Measurements from ENCODE around the gene HES4. TPM values are rescaled to one million over a fixed set of nuclear protein-coding genes. Genes with fewer than 3 reads are reported as not detected.

Gene HES4, protein sequence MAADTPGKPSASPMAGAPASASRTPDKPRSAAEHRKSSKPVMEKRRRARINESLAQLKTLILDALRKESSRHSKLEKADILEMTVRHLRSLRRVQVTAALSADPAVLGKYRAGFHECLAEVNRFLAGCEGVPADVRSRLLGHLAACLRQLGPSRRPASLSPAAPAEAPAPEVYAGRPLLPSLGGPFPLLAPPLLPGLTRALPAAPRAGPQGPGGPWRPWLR
- 42.9 TPM for polyA plus RNA-seq (2013, experiment 1 of 2; ENCODE audit: insufficient read length)
- 34.4 TPM for polyA plus RNA-seq (2013, experiment 2 of 2; ENCODE audit: insufficient read length)

DNA sequence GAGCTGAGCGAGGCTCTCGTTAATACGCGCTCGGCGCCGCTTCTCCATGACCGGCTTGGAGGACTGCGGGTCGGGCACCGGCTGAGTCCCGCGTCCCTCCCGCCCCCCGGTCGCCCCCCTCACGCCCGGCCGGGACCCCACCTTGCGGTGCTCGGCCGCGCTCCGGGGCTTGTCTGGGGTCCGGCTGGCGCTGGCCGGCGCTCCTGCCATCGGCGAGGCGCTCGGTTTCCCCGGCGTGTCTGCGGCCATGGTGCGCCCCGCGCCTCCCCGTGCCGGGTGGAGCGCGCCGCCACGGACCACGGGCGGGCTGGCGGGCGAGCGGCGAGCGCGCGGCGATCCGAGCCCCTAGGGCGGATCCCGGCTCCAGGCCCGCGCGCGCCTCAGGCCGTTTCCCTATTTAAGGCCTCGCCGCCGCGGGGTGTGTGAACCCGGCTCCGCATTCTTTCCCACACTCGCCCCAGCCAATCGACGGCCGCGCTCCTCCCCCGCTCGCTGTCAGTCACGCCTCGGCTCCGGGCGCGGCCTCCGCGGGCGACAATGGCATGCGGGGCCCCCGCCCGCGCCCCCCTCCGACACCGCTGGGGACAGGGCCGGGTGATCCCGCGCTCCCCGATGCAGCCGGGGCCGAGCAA, at the start of gene HES4:
Gene HES4, minus strand, starts transcription at position 373 of the 632 bp plus-strand sequence. Its CDS starts 124 bp downstream, at position 249.
- peak; percentile 96 for DNase-seq

DNA sequence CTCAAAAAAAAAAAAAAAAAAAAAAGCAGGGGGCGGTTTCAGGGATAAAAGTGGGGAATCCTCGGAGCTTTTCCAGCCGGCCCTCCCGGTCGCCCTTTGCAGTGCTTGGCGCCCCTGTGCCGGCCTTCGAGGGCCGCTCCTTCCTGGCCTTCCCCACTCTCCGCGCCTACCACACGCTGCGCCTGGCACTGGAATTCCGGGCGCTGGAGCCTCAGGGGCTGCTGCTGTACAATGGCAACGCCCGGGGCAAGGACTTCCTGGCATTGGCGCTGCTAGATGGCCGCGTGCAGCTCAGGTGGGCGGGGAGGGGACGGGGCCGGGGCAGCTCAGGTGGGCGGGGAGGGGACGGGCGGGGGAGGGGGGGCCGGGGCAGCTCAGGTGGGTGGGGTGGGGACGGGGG, 48.9 kb upstream of the HES4 start:
- no peak for DNase-seq

DNA sequence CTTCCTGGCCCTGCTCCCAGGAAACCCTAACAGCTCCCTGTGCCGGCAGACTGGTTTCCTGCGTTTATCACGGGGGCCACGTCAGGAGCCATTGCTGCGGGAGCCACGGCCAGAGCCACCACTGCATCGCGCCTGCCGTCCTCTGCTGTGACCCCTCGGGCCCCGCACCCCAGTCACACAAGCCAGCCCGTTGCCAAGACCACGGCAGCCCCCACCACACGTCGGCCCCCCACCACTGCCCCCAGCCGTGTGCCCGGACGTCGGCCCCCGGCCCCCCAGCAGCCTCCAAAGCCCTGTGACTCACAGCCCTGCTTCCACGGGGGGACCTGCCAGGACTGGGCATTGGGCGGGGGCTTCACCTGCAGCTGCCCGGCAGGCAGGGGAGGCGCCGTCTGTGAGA, 48.1 kb upstream of the HES4 start:
- no peak for DNase-seq

DNA sequence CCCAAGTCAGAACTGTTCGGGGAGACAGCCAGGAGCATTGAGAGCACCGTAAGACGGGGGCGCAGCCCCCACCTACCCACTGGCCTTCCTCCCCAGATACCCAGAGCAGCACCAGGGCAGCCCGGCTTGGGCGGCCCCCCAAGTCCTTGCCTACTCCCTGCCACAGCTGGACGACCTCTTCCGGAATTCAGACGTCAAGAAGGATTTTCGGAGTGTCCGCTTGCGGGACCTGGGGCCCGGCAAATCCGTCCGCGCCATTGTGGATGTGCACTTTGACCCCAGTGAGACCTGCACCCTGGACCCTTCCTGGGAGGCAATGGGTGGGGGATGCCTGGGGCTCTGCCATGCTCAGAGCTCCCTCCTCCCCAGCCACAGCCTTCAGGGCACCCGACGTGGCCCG, 47.5 kb upstream of the HES4 start:
- DNase-seq: no peak

DNA sequence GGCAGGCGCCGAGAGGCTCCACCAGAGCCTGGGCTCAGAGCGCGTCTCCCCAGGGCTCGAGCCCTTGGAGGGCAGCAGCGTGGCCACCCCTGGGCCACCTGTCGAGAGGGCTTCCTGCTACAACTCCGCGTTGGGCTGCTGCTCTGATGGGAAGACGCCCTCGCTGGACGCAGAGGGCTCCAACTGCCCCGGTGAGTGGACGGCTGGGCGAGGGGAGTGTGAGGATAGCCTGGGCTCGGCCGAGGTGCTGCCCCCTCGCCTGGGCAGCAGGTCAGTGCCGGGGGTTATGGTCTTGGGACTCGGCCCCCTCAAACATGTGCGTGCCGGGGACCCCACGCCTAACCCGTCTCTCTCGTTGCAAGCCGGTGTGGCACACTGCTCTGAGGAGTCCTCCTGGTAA, 46.9 kb upstream of the HES4 start:
- DNase-seq: no peak

DNA sequence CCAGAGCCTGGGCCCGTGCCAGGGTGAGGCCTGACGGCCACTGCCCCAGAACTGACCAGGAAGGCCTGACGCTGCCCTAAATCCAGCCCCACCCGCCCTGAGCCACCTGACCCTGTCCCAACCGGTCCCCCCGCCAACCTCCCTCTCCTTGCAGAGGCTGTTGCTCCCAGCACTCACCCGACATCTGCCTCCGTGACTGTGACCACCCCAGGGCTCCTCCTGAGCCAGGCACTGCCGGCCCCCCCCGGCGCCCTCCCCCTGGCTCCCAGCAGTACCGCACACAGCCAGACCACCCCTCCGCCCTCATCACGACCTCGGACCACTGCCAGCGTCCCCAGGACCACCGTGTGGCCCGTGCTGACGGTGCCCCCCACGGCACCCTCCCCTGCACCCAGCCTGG, 46.3 kb upstream of the HES4 start:
- no peak for DNase-seq

DNA sequence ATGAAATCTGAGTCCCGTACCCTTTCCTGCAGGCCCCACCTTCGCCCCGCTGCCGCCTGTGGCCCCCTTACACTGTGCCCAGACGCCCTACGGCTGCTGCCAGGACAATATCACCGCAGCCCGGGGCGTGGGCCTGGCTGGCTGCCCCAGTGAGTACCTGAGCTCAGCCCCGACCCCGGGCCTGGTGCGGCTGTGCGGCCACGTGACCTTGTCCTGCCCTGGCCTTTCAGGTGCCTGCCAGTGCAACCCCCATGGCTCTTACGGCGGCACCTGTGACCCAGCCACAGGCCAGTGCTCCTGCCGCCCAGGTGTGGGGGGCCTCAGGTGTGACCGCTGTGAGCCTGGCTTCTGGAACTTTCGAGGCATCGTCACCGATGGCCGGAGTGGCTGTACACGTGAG, 45.2 kb upstream of the HES4 start:
- no peak for DNase-seq

DNA sequence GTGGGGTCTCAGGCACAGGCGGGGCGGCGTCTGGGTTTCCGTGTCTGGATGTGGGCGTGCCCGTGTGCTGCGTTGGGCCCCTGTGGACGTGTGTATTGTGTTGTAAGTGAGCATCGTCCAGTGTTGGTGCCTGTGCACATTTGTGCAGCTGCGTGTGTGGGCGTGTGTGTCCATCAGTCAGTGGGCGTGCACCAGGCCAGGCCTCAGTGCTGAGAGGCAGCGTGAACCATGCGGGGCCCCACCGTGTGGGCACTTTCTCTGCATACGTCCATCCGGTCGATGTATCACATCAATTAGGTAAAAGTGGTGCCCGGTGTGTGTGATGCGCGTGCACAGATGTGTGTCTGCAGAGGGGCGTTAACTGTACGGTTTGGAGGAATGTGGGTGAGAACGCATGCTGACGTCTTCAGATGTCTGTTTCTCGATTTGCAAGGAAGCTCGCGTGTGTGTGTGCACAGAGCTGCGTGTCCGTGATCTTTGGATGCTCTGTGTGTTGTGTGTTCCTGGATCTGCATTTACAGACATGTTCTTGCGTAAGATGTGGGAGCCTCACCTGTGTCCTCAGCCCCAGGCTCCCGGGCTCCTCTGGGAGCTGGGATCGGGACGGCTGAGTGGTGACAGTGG, 44.7 kb upstream of the HES4 start:
- no peak for DNase-seq

DNA sequence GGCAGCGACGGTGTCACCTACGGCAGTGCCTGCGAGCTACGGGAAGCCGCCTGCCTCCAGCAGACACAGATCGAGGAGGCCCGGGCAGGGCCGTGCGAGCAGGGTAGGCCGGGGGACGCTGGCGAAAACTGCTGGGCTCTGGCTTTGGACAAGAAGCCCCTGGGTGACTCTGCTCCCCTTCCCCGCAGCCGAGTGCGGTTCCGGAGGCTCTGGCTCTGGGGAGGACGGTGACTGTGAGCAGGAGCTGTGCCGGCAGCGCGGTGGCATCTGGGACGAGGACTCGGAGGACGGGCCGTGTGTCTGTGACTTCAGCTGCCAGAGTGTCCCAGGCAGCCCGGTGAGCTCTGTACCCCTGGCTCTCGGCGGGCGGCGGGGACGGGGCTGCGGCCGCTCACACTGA, 44.0 kb upstream of the HES4 start:
- DNase-seq: no peak

DNA sequence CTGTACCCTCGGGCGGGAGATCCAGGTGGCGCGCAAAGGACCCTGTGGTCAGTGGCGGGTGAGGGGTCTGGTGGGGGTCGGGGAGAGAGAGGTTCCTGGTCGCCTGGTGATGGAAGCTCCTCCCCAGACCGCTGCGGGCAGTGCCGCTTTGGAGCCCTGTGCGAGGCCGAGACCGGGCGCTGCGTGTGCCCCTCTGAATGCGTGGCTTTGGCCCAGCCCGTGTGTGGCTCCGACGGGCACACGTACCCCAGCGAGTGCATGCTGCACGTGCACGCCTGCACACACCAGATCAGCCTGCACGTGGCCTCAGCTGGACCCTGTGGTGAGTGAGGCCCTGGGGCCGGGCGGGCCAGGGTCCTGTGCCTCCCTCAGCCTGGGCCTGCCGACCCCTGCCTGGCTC, 43.5 kb upstream of the HES4 start:
- DNase-seq: no peak

DNA sequence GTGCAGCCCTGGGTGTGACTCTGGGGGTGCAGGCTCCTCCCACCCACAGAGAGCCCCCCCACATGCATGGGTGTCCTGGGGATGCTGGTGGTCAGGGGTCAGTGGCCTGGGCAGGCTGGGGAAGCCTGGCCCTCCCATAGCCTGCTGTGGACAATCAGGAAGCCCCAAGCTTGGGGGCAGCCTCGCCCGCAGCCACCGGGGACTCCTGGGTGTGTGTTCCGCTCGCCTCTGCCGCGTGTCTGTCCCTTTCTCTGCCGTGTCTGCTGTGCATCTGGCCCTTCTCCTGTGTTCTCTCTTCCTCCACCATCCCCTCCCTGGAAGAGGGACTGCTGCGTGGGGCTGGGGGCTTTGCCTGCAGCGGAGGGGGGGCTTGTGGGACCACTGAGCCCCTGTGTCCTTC, 42.9 kb upstream of the HES4 start:
- no peak for DNase-seq

DNA sequence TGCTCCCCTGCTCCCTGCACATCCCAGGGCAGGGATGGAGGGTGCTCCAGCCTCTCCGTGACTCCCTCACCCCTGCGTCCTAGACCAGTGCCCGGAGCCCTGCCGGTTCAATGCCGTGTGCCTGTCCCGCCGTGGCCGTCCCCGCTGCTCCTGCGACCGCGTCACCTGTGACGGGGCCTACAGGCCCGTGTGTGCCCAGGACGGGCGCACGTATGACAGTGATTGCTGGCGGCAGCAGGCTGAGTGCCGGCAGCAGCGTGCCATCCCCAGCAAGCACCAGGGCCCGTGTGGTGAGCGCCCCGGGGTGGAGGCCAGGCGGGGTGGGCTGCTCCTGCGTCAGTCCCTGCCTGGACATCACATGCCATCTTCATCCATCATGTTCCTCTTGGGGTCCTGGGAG, 42.0 kb upstream of the HES4 start:
- DNase-seq: no peak

DNA sequence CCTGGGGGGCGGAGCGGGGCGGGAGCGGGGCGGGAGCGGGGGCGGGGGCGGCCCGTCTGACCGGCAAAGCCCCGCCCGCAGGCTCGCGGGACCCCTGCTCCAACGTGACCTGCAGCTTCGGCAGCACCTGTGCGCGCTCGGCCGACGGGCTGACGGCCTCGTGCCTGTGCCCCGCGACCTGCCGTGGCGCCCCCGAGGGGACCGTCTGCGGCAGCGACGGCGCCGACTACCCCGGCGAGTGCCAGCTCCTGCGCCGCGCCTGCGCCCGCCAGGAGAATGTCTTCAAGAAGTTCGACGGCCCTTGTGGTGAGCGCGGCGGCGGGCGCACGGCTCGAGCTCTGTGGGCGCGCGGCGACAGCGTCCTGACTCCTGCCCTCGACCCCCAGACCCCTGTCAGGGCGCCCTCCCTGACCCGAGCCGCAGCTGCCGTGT, 41.2 kb upstream of the HES4 start:
- DNase-seq: no peak

DNA sequence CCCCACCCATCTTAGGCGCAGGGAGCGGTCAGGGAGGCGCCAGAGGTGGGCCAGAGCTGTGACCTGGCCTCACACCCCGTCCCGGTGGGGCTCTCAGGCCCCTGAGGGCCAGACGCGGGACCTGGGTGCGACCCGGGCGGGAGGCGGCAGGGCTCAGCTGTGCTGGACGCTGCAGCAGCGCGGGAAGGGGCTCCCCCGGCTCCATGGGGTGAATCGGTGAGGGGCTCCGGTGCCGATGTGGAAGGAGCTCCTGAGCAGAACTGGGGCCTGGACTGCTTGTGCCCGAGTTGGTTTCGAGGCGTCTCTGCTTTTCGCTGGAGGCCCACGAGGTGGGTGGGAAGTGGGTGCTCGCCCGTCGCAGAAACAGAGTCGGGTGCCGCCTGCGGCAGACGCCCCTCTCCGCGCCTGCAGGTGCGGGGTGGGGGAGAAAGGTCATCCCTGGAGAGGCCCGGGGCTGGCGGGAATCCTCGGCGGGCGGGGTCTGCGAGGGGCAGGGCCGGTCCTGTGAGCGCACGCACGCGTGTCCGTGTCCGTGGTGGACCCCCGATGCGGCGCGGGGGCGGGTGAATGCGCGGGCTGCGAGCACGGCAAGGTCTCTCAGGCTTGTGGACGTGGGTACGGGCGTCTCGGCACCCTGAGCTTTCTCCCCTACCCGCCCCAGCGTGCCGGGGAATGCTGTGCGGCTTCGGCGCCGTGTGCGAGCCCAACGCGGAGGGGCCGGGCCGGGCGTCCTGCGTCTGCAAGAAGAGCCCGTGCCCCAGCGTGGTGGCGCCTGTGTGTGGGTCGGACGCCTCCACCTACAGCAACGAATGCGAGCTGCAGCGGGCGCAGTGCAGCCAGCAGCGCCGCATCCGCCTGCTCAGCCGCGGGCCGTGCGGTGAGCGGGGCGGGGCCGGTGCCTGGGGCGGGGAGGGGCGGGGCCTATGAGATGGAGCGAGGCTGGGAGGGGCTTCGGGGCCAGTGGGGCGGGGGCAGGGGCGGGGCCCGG, 40.4 kb upstream of the HES4 start:
- DNase-seq: peak; percentile 85

DNA sequence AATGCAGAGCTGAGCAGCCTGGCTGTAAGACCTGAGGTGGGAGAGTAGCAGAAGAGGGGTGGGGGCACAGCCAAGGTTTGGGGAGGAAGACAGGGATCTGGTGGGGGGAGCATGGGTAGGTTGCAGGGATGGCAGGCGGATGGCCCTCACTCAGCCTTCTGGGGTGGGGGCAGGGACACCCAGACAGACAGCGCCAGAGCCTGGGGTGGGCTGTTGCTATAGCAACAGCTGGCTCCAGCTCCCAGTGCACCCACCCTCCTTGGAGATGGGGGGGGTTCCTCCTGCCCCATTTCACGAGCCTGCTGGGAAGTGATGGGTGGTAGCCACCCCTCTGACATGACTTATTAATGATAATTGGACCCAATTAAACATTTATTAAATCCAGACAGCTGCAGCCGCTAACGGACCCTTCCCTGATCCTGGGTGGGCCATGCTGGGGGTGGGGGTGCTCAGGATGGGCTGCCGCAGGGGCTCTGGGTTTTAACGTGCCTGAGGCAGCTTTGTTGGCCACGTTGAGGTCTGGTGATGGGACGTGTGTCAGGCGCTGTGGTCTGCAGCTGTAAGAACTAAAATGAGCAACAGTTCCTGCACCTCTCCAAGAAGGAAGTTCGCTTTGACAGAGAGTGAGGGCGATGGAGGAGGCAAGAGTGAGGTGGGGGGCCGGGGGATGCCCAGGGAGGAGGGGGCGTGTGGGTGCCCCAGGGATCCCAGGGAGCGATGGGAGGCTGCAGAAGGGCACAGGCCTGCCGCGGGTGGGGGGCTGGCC, 39.4 kb upstream of the HES4 start:
- DNase-seq: no peak

DNA sequence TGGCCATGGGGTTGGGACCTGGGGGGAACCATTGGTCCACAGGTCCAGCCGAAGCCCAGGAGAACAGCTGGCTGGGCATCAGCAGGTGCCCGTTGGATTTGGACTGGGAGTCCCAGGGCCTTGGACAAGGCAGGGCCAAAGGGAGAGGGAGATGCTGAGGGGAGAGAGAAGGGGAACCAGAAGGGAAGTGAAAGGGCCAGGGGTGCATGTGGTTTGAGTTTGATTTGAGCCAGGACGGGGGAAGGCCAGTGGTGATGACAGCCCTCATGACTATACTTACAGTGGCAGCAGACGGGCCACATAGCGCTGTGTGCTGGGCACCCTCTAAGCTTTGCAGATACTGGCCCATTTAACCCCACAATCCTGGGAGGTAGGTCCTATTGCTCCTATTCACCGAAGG, 38.8 kb upstream of the HES4 start:
- no peak for DNase-seq

DNA sequence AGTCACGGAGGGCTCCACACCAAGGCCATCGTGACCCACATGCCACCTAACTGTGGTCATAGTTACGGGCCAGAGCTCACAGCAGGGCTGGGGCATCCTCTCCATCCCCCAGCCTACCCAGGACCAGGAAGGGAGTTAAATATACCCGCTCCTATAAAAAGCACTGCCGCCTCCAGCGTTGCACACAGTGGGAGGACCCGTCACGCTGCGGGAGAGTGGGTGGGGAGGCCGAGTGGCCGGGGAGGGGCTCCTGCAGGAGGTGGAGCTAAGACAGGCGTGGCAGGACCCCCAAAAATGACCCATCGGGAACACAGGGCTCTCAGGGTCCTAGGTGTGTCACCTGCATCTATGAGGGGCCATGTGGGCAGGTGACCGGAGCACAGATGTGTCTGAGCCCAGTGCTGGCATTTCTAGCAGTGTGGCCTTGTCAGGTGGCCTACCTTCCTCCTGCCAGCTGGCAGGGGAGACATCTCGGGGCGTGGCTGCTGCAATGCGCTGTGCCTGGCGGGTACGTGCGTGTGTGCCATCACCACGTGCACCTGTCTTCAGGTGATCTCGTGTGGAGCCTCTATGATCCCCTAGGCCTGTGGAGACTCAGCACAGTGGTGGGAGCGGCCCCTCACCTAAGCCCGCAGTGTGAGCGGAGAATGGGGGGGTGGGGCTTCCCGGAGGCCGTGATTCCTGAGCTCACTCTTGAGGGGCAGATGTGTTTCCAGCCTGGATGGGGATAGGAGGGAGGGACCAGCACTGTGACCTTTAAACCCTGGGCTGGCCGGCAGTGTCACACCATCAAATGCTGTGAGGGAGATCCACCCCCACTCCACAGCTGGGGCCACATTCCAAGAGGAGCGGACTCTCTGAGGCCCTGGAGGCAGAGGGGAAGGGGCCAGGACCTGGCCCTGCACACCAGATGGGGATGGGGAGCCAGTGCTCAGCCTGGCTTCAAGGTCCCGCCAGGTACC, 37.8 kb upstream of the HES4 start:
- no peak for DNase-seq

DNA sequence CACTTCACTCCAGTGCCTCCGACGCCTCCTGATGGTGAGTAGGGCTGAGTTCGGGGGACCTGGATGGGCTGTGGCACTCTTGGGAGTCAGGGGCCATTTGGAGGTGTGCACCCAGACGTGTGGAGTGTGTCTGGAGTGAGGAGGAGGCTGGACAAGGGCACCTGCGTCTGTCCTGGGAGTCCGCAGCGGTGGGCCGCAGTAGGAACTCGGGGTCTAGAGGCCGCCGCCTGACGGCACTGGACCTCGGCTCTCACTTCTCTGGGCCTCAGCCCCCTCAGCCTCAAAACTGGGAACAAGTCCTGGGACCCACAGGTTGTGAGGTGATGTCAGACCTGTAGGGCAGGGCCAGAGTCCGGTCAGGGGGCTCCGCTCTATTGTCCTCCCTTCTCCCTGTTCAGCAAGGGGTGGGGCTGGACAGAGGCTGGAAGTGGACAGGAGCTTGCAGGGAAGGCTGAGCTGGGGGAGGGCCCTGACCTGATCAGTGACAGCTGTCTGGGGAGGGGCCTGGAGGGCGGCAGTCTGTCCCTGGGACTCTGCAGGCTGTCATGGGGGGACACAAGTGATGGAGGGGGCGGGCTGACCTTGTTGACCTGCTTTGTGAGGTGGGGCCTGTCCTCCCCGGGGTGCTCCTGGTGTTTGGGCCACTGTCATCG, 35.5 kb upstream of the HES4 start:
- DNase-seq: no peak

DNA sequence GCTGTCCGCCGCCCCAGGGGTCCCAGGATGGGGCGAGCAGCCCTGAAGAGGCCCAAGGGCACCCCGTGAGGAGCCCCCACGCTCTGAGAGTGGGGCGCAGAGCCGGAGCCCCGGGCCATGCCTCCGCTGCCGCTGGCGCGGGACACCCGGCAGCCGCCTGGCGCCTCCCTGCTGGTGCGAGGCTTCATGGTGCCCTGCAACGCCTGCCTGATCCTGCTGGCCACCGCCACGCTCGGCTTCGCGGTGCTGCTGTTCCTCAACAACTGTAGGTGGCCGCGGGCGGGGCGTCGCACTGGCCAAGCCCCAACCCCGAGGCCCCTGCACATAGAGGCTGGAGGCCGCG, 34.5 kb upstream of the HES4 start:
- no peak for DNase-seq

DNA sequence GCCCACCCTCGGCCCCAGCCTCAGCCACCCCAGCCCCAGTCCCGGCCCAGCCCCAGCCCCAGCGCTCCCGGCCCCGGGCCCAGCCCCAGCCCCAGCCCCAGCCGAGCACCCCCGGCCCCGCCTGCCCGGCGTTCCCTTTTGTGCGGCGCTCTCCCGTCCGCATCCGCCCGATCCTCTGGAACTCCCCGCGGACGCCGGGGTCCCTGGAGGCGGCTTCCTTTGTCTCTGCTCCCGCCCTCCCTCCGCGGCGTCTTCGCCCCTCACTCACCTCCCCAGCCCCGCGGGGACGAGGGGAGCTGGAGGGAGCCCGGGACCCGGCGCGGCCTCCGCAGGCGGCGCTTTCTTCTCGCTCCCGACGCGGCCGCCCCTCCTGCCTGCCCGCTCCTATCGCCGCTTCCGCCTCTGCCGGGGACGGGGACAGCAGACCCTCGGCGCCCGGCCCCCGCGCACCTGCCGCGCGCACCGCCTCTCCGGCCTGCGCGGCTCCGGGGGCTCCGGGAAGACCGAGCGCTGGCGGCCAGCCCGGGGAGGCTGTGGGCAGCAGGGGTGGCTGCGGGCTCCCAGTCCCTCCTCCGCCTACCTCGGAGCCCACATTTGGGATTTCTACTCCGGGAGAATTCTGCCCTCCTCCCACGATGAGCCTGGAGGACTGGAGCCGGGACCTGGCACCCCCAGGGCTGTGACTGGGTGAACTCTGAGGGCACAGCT, 34.0 kb upstream of the HES4 start:
- no peak for DNase-seq
